ENCODE results near the gene GRIP2.

DNA sequence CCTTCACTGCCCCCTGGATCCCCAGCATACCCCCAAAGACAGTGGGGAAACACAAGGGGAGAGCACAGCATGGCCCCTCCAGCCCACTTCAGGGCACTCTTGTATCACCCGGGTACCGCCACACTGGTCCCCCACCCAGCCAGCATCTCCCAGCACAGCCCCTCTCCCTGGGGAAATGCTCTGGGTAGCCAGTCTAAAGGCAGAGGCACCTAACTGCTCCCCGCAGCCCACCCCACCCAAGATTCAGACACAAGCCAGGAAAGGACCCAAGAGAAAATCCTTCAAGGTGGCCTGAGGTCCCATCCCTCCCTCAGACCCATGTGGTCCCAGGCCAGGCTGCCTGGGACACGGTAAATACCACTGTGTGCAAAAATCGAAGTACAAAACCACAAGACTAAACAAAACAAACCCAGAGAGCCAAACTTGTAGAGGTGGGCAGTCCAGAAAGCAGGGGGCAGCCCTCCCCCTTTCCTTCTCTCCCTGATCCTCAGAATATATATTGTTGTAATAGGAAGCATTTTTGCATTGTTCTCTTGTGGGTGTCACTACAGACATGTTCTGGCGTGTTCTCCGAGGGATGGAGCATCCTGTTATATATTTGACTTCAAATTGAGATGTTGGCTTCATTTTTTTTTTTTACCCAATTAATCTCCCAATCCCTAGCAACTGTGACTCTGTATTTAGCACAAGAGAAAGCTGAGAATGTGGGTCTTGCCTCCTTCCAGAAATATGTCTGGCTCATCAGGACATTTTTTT is 51.7 kb downstream of the GRIP2 start:
- TF ChIP-seq POLR2A (IDR thresholded peaks at IDR 0.05) (no peak), POLR2AphosphoS5 (IDR thresholded peaks at IDR 0.05) (no peak)
- TF ChIP-seq, protein P1, sequence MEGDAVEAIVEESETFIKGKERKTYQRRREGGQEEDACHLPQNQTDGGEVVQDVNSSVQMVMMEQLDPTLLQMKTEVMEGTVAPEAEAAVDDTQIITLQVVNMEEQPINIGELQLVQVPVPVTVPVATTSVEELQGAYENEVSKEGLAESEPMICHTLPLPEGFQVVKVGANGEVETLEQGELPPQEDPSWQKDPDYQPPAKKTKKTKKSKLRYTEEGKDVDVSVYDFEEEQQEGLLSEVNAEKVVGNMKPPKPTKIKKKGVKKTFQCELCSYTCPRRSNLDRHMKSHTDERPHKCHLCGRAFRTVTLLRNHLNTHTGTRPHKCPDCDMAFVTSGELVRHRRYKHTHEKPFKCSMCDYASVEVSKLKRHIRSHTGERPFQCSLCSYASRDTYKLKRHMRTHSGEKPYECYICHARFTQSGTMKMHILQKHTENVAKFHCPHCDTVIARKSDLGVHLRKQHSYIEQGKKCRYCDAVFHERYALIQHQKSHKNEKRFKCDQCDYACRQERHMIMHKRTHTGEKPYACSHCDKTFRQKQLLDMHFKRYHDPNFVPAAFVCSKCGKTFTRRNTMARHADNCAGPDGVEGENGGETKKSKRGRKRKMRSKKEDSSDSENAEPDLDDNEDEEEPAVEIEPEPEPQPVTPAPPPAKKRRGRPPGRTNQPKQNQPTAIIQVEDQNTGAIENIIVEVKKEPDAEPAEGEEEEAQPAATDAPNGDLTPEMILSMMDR (IDR thresholded peaks at IDR 0.05 in 8 of 11, conservative IDR thresholded peaks at IDR 0.05 in 3 of 11): no peak

Data from spleen (tissue), 7 donors.